Measurements from ENCODE around the gene MRPS34.

Gene MRPS34

DNA sequence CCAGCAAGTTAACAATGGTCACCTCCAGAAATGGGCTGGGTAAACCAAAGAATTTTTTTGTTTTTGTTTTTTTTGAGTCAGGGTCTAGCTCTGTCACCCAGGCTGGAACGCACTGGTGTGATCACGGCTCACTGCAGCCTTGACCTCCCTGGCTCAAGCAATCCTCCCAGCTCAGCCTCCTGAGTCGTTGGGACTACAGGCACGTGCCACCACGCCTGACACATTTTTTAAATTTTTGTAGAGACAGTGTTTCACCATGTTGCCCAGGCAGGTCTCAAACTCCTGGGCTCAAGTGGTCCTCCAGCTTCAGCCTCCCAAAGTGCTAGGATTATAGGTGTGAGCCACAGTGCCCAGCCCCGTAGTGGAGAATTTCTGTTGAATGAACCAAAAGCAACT, 7.7 kb upstream of the MRPS34 start:
- no peak for DNase-seq

GRCh38 chr16:1779741-1780676, 7.1 kb upstream of the MRPS34 start:
- DNase-seq, result no peak

DNA sequence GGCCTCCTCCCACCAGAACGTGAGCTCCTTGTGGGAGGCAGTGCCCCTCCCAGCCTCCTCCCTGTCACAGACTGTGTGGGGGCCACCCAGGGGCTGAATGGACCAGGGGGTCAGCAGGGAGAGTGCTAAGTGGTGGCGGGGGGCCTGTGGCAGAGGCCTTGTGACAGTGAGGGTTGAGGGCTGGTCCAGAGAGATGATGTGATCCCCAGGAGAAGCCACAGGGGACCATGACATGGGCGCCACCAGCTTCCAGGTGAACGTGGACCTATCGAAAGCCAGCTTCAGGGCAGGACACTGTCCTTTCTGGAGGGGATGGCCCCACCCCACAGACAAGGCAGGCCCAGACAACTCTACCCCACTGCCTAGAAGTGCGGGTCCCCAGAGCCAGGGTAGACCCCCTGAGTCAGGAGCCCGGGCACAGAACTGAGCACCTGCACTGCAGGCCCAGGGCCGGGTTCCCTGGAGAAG, 6.3 kb upstream of the MRPS34 start:
- DNase-seq, result no peak

GRCh38 chr16:1778200-1779179, 5.6 kb upstream of the MRPS34 start:
- no peak for DNase-seq

DNA sequence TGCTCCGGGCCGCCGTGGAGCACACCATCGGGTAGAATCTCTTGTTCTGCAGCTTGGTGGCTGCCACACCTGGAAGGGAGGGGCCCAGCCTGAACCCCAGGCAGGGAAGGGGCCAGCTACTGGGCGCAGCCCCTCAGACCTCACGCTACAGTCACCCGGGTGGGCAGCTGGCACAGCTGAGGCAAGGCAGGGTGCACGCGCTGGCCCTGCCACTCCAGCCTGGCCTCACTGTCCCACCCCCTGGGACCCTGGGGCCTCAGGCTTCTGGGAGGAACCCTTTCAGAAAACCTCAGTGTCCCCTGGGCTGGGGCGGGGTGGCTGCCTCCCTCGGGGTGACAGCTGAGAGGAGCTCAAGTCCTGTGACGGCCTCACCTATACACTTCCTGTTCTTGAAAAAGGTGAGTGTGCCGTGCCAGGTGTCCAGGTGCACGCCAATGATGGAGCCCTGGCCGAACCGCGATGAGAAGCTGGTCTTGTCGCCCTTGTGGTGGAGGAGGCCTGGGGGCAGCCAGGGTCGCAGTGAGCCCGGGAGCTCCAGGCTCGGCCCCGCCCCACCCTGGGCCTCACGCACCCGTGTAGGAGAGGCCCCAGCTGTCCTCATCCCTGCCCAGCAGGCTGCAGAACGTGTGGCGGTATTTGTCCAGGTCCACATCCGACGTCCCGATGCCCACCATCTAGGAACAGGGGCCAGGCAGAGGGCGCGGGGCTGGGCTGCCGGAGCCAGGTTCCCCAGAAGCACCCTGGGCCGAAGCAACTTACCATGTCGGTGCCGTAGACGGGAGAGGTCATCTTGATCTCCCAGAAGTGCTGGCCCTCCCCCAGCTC, 4.7 kb upstream of the MRPS34 start:
- DNase-seq, result no peak

- no peak for DNase-seq
These were observed 4.0 kb upstream of the MRPS34 start for GRCh38 chr16:1776991-1777374.

DNA sequence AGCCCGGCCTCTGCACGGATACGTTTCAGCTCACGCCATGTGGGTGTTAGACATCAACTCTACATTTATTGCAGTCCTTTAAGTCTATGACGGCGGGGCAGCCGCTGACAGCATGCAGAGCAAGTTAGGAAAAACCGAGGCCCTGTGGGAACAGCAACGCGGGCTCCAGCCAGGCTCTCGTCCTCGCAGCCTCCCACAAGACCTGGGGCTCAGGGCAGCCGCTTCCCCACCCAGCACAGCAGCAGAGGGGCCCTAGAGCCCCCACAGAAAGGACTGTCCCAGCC, 3.7 kb upstream of the MRPS34 start:
- no peak for DNase-seq

DNA sequence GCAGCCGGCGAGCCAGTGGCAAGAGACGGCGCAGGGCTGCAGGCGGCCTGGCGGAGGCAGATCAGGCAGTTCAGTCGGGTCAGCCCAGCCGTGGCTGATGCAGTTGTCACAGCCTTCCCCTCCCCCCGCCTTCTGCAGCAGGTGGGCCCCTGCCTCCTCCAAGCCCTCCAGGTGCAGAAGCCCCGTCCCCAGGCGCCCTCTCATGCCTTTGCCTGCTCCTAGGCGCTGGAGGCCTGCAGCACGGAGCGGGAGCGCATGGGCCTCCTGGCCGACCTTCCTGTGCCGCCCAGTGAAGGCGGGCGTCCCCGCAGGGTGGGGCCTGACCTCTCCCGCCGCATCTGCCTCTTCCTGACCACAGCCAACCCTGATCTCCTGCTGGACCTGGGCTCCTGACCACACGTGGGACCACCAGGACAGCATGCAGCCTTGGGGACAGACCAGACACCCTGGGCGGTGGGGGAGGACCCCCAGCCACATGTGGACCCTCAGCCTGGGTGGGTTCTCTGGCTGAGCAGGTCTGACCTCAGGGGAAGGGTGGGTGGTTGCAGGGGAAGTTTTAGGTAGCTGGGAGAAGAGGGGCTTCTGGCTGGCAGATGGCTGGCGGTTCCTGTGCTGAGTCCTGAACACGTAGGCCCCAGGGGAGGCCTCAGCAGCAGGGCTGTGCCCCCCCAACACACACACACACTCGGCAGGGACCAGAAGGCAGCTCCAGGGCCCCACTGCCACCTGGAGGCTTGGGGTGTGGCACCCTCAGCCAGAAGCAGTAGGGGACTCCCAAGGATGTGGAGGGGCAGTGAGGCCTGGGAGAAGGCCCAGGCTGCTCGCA, 3.1 kb upstream of the MRPS34 start:
- no peak for DNase-seq

GRCh38 chr16:1775006-1775845, 2.3 kb upstream of the MRPS34 start:
- DNase-seq, result no peak

GRCh38 chr16:1774448-1774780, 1.5 kb upstream of the MRPS34 start:
- DNase-seq, result no peak

DNA sequence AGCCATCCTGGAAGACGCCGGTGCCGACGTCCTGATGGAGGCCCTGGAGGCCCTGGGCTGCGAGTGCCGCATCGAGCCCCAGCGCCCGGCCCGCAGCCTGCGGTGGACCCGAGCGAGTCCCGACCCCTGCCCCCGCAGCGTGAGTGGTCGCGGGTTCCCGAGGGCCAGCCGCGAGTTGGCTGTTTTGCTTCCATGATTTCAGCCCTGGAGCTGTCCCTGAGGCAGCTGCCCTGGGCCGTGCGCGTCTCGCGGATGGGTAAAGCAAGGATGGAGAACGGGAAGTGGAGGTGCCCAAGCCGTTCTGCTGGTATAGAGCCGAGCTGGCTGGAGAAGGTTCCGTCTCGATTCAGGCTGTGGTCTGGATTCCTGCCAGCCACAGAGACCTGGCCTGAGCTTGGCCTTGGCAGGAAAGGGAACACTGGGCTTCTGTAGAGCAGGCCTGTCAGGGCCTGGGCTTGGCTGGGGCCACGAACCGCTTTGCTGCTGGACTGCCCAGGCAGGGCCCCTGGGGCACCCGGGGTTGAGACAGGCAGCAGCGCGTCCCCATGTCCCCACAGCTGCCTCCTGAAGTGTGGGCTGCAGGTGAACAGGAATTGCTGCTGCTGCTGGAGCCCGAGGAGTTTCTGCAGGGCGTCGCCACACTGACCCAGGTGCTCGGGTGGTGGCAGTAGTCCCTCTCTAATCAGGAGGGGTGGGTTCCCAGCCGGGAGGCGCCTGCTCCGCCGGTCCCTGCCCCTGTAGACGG, 941 bp upstream of the MRPS34 start:
- no peak for DNase-seq

DNA sequence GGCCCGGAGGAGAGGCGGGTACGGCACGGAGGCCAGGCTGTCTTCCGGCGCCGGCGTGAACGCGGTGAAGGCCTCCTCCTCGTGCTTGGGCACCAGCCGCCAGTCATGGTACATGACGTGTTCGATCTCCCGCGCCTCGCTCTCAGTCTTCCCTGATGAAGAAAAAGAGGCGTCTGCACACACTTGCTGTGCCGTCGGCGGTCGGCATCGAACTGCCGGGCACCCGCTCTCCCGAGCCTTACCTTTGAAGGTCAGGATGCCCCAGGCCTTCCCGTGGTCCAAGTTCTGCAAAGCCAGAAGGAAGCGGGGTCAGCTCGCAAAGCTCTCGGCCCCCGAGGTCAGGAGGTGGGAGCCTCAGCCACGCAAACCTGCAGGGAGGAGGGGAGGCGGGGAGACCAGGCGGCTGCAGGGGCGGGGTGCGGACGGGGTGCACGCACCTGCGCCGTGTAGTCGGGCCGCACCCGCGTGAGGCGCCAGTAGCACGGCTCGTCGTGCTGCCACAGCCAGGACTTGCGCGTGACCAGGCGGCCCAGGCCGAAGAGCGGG, 499 bp downstream of the MRPS34 start, which contains the start of gene EME2:
Gene EME2 (plus strand): TSS at position 449 of the 546 bp plus-strand sequence. CDS start 418 bp downstream, outside the sequence.
- no peak for DNase-seq

- no peak for DNase-seq
These were observed 1.0 kb downstream of the MRPS34 start for GRCh38 chr16:1771864-1772361.

DNA sequence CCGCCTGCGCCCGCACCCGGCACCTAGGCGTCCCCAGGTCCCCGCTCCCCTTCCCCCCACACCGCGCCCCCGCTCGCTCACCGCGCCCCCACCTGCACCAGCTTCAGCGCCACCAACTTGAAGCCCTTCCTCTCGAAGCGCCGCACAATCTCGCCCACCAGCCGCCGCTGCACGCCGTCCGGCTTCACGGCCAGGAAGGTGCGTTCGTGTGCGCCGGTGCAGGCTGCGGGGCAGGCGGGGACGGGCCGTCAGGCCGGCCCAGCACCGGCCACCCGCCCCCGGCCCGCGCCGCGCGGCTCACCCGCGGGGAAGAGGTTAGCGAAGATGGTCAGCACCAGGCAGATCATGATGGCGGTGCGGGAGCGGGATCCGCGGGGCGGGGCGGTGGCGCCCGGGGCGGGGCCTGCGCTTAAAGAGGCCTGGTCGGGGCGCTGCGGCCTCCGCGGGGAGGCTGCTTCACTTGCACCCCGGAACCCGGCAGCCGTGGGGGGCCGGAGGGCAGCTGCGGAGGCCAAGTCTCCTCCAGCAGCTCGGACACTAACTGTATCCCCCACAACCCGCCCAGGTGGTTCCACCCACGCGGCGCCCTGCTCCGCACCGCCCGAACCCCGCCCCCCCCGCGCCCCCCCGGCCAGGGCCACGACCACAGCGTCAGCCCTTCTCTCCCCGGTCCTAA, 1.6 kb downstream of the MRPS34 start, which contains the start of gene NME3:
Gene NME3 (minus strand): TSS at position 356 of the 676 bp plus-strand sequence. CDS start 9 bp downstream, at position 347.
- peak; percentile 30 for DNase-seq

DNA sequence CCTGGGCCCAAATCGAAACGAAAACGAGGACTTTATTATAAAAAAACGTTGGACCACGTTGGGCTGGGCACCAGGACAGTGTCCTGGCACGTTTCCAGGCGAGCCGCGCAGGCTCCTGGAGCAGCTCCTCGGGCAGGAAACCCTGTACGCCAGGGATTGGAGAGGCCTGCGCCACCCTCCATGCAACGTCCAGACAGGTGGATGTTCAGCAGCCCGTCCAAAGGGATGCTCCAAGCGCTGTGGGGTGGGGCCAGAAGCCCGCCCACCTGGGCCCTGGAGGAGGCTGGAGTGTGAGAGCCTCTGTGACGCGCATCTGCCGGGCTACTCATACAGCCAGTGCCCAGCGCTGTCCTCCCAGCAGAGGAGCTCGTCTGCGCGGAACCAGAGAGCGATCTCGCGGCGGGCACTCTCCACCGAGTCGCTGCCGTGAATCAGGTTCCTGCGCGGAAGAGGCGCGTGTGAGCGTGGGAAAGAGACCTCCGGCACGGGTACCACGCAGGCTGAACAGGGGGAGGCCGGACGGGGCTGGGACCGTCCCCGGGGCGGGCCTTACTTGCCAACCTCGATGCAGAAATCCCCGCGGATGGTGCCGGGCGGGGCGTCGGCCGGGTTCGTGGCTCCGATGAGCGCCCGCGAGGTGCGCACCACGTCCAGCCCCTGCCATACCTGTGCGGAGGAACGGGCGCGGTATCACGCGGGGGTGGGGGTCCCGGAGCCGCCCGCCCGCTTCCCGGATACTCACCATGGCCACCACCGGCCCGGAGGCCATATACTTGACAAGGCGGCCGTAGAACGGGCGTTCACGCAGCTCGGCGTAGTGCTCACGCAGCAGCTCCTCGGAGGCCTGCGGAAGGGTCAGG, 2.4 kb downstream of the MRPS34 start:
- peak; percentile 75 for DNase-seq

DNA sequence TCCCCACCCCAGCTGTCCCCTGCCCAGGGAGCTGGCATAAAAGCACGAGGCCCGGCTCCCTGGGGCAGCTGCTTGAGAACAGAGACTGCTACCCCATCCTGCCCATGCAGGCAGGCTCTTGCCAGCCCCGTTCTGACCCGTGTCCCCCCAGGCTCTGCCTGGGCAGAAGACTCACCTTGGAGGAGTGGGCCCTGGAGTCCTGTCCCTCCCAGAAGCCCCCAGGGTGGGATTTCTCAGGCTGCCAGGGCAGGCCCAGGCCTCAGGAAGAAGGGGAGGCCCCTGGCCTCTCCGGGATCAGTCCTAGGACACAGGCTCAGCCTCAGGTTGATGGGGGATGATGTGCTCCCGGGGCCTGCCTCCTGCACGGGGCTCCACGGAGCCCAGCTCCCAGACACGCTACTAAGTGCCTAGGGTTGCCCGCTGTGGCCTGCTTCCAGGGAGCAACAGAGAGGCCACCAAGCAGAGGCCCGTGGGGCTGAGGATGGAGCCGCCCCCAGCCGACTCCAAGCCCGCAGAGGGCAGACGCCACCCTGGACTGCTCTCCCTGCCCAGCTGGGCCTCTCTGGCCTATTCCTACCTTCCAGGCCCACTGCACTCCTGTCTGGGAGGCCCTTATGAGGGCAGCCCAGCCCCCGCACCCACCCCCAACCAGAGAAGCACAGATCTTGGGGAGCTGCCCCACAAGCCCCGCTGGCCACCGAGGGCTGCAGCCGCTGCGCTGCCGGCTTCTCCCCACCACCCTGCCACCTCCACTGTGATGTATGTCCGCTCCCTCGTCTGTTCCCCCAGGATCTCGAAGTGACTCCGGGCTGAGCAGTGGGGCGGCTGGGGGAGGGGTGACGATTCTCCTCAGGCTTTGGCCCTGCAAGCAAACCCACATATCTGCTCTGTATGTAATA, 3.3 kb downstream of the MRPS34 start:
- DNase-seq, result no peak
